Measurements from ENCODE around the gene PACSIN2.
A peak's percentile ranks its signal among the peaks of the same experiment; 100 is the strongest.
"Not testable (repeated sequence)": the region's sequence is repeated elsewhere in the genome, so short reads cannot be mapped to it uniquely, and the experiment has no call there.

PACSIN2 gene

DNA sequence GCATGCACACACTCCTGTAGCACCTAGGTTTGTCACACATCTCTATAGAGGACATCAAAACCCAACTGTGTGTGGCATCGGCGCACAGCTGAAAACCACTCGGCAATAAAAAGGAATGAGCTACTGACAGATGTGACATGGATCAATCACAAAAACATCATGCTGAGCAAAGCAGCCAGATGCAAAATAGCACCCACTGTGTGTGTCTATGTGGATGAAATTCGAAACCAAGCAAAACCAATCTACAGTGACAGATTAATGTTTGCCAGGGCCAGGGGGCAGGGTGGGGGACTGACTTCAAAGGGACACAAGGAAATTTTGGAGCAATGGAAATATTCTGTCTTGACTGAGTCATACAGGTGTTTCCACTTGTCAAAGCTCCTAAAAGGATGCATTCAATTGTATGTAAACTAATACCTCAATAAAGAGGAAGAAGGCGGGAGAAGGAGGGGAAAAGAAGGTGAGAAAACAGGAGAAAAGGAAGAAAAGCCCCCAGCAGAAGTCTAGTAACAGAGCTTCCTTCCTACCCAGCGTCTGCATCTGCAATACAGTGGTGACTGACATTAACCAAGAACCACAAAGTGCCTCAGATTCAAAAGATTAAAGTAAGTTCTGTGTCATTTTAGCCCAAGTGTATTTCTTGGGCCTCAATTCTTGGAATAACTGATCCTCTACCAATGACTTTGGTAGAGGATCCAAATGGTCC lies 49.8 kb downstream of the PACSIN2 start:
- DNase-seq (ENCODE audit: low spot score) = no peak

GRCh38 chr22:42963231-42963595 lies 51.7 kb downstream of the PACSIN2 start:
- no peak for DNase-seq (ENCODE audit: low spot score)

GRCh38 chr22:42962295-42963230 lies 52.4 kb downstream of the PACSIN2 start:
- DNase-seq (ENCODE audit: low spot score) = peak; percentile 70

GRCh38 chr22:42961810-42962209 lies 53.1 kb downstream of the PACSIN2 start:
- peak; percentile 61 for DNase-seq (ENCODE audit: low spot score)

DNA sequence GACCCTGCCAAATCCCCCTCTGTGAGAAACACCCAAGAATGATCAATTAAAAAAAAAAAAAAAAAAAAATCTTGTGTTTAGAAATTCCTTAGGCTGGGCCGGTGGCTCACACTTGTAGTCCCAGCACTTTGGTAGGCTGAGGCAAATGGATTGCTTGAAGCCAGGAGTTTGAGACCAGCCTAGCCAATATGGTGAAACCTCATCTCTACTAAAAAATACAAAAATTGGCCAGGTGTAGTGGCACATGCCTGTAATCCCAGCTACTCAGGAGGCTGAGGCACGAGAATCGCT lies 53.6 kb downstream of the PACSIN2 start:
- DNase-seq (ENCODE audit: low spot score) = not testable (repeated sequence)

- DNase-seq (ENCODE audit: low spot score) = no peak
Measured at GRCh38 chr22:42960531-42961399, 54.2 kb downstream of the PACSIN2 start.

DNA sequence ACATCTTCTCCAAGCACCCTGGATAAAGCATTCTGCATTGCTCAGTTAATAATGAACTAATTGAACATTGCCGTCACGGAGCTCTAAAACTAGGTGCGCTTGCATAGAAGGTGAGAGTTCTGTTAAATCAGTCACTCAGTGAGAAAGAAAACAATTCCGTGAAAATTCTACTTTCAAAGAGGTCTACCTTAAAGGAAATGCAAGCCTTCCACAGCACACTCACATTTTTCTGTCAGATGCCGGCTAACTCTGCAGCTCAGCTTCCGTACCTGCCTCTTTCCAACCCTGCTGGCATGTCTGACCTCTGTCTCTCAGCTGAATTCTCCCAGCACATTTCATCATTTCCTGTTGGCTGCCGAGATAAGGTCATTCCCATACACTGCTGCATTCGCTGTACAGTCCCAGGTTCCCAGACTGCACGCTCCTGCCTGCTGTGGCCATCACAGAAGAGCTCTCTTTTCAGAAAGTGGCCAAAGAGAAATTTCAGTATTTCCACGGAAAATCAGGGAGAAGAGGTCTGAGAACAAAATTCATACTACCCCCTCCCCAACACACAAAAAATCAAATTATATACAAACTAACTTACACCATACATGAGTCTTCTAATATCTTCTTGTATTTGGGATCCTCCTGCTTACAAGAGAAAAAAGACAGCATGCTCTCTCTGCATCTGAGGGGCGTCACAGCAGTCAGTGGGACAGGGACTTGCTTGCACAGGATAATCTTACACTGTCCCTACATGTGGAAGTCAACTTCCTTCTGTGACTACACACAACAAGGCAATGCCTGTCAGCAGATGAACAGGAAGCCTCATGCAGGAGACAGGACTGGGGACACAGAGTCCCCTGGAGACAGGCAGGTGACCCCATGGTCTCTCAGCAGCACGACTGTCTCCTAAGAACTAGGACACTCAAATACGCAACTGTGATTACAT lies 55.1 kb downstream of the PACSIN2 start:
- DNase-seq (ENCODE audit: low spot score) = peak; percentile 63

- peak; percentile 47 for DNase-seq (ENCODE audit: low spot score)
Measured at GRCh38 chr22:42958937-42959336, 56.0 kb downstream of the PACSIN2 start.

DNA sequence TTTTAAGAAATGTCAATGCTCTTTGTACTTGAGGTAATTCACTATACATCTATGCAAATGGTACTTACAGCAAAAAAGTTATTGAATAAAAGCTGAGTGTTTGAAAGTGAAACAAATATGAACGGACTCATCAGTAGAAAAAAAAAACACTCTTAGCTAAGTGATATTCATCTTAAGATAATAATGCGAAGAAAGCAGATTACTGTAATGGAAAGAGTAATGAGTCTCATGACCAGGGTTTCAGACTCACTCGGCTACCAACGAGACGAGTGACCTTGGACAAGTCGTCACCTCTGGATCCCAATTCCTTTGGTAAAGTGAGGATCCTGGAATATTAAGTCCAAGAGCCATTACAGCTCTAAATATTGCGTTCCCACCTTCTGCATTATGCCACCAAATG lies 57.0 kb downstream of the PACSIN2 start:
- no peak for DNase-seq (ENCODE audit: low spot score)

GRCh38 chr22:42957544-42957943 lies 57.4 kb downstream of the PACSIN2 start:
- no peak for DNase-seq (ENCODE audit: low spot score)

GRCh38 chr22:42955848-42956247 lies 59.1 kb downstream of the PACSIN2 start:
- no peak for DNase-seq (ENCODE audit: low spot score)

DNA sequence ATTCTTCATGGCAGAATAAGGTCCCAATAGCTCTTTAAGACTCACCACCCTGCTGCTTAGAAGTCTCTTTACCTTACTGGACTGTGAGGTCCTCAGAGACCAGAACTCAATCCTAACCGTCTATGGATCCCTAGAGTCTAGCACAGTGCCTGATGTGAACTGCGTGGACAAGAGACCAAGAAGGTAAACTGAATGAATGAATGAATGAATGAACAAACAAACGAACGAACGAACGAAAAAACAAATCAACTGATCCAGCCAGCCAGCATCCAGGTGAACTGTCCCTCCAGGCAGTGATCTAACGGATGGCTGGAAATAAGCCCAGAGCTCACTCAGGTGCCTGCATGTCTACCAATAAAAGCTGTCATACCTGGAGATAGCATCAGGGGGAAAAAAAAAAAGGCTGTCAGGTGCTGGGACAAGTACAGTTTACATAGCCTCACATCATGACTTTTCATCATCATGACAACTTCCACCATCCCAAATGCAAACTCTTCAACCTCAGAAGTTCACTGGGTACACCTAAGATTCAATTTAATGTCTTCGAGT lies 59.8 kb downstream of the PACSIN2 start:
- DNase-seq (ENCODE audit: low spot score) = no peak

- not testable (repeated sequence) for DNase-seq (ENCODE audit: low spot score)
Measured at GRCh38 chr22:42953751-42954150, 61.2 kb downstream of the PACSIN2 start.

DNA sequence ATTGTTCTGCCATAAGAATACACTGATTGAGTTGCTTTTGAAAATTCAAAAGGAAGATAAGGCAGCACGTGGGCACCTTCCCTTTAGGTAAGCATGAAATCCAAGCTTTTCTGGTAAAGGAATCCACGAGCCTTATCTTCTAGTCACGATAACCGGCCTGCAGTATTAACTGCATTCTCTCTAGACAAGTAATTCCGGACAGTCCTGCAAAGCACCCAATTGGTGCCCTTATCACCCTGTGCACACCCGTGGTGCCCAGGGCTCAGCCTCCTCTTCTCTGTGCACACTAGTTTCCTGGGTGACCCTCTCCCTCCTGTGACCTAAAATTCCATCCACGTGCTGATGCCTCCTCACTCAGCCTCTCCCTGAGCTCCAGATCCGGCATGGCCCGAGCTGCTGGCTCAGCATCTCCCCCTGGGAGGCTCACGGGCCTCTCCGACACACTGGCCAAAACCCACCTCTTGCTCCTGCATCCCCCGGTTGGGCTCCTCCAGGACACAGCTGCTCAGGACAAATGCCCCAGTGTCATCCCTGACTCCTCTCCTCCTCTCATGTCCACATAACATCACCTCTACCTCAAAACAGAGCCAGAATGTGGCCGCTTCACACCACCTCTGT lies 63.7 kb downstream of the PACSIN2 start:
- DNase-seq (ENCODE audit: low spot score) = no peak

GRCh38 chr22:42950281-42950680 lies 64.7 kb downstream of the PACSIN2 start:
- no peak for DNase-seq (ENCODE audit: low spot score)

DNA sequence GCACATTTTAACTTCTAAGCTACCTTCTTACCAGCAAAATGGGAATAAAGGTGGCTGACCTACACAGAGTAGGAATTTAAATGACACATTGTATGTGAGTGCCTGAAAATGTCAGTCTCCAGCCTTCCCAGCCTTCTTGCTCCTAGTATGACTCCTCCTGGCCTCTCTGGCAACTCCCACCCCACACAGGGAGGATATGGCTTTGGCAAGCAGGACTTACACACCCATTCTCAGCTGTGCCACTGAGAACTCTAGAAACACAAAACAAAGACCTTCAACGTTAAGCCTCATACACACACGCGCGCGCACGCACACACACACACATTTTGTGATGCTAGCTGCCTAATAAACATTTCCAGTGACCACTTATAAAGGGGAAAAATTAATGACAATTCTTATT lies 65.8 kb downstream of the PACSIN2 start:
- DNase-seq (ENCODE audit: low spot score) = no peak

- DNase-seq (ENCODE audit: low spot score) = peak; percentile 36
Measured at GRCh38 chr22:42948294-42948693, 66.7 kb downstream of the PACSIN2 start.

GRCh38 chr22:42947211-42947990 lies 67.5 kb downstream of the PACSIN2 start:
- DNase-seq (ENCODE audit: low spot score) = no peak

GRCh38 chr22:42946546-42947198 lies 68.3 kb downstream of the PACSIN2 start:
- DNase-seq (ENCODE audit: low spot score) = no peak

All from hematopoietic multipotent progenitor cell treated with erythropoietin and hydrocortisone succinate and interleukin-3 and kit ligand, for 15 days (in vitro differentiated cells).